ENCODE results near the gene MMP8. TPM values are rescaled to one million over a fixed set of nuclear protein-coding genes. Genes with fewer than 3 reads are reported as not detected.

The MMP8 gene
- total RNA-seq, 4 donors from 2014 or later = 0.19 to 3.2 (median 1.1) TPM

DNA sequence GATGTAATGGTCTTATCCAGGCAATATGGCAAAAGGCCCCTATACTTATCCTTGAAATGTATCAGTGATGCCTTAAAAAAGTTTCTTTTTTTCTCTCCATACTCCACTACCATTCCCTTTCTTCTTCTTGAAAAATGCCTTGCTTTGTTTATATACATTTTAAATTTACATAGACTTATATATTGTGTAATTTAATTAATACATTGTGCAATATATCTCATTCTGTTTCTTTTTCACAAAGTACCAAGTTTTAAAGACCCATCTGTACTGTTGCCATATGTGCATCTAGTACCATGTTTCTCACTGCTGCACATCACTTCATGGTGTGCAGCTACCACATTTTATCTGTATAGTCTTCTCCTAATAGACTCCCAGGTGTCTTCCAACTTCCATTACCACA, 7.5 kb downstream of the MMP8 start:
- TF ChIP-seq CTCF (IDR thresholded peaks at IDR 0.05) = no peak
- no peak for DNase-seq (ENCODE audit: low spot score)

DNA sequence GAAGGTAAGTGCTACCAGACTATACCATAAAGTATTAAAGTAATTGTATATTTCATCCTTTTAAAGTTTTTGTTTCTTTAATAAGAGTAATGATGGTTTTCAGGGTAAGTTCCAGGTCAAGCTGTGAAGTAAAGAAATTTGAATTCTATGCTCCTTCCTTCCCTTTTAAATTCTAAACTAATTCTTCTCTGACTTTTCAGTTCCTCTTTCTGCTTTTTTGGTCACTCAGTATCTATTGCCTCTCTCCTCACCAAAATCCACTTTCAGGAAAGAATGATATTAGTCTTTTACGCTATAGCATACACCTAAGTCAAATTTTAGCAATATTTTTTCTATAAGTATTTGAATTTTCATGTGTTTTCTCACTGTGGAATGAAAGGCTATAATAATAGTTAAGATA, 8.2 kb downstream of the MMP8 start:
- TF ChIP-seq CTCF (IDR thresholded peaks at IDR 0.05) = no peak
- ATAC-seq (ENCODE audit: low FRiP score) = no peak
- DNase-seq (ENCODE audit: low spot score) = no peak

More for the DNA sequence above, 7.5 kb downstream of the MMP8 start:
- ATAC-seq (ENCODE audit: low FRiP score) = no peak

- TF ChIP-seq CTCF (IDR thresholded peaks at IDR 0.05) = no peak
- DNase-seq (ENCODE audit: low spot score) = no peak
- no peak for ATAC-seq (ENCODE audit: low FRiP score)
These were observed 12.6 kb downstream of the MMP8 start for GRCh38 chr11:102712137-102712536.

GRCh38 chr11:102709201-102709945, 15.4 kb downstream of the MMP8 start:
- no peak for ATAC-seq (ENCODE audit: low FRiP score)

GRCh38 chr11:102708654-102709053, 16.1 kb downstream of the MMP8 start:
- no peak for ATAC-seq (ENCODE audit: low FRiP score)
- TF ChIP-seq CTCF (IDR thresholded peaks at IDR 0.05) = no peak
- no peak for DNase-seq (ENCODE audit: low spot score)

More at GRCh38 chr11:102709201-102709945, 15.4 kb downstream of the MMP8 start:
- TF ChIP-seq CTCF (IDR thresholded peaks at IDR 0.05) = no peak
- no peak for DNase-seq (ENCODE audit: low spot score)

- TF ChIP-seq CTCF (IDR thresholded peaks at IDR 0.05) = no peak
- ATAC-seq (ENCODE audit: low FRiP score) = no peak
- no peak for DNase-seq (ENCODE audit: low spot score)
These were observed 19.1 kb downstream of the MMP8 start, which contains the start of gene MMP27 for GRCh38 chr11:102705626-102706025. Gene MMP27, minus strand, starts transcription at chr11:102705769. Its CDS starts 55 bp downstream, at chr11:102705714.

DNA sequence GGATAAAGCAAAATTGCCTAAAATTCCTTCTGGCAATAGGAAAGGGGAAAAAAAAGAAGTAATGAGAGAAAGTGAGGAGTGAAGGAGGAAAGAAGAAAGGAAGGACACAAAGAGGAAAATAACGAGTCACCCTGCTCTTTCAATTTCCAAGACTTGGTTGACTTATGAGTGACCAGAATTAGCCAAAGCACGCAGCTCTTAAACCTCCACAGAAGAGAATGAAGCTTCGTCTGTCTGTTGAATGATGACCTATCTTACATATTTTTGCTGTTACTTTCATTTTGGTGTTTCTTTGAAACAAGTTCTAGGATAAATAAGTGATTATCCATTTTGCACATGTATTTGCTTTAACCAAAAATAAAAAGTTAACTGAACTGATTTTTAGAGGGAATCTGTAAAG, 19.9 kb downstream of the MMP8 start:
- no peak for TF ChIP-seq CTCF (IDR thresholded peaks at IDR 0.05)
- DNase-seq (ENCODE audit: low spot score) (no peak), ATAC-seq (ENCODE audit: low FRiP score) (no peak)
